Amniotic epithelial cell (primary cell): ENCODE measurements around the gene SEC16A.
"Not testable (repeated sequence)": the region's sequence is repeated elsewhere in the genome, so short reads cannot be mapped to it uniquely, and the experiment has no call there.

Experiments used
- DNase-seq: peaks from one replicate; pipeline ENCODE4 v3.0.0-alpha.2; 2010; ENCODE audit warnings: low read depth

Gene SEC16A

DNA sequence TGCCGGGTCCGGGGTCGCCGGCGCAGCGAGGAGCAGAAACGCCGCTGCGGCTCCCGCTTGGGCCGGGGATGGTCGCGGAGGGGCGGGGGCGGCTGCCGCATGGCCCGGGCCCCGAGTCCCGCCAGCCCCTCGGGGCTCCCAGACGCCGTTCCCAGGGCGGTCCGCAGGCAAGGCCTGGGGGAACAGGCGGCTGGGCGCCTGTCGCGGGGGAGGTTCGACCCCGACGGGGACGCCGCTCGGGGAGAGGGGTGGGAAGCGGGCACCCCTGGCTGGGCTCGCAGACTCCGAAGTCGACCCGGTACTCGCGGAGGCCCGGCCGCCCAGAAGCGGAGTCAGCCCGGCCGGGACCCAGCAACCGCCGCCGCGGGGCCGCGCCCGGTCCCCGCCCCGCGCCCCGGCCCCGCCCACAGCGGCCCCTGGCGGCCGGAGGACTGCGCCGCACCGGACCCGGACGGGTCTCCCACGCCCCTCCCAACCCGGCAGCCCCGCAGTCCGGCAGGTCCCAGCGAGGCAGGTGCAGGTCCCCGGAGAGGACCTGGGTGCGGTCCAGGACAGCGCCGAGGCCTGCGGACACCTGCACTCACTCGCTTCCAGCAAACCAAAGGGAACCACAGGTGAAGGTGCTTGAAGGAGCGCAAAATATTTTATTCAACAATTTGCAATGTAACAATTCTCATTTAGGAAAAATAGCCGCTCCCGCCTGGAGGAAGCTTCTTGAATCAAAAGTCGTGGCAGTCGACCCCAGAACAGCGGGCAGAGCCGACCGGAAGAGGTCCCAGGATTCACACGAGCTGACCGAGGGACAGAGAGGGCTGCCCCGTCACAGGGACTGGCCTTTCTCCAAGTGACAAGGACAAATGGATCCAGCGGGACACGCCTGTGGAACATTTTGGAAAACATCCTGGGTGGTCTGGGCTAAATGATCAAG lies 43.1 kb downstream of the SEC16A start, which contains the start of gene INPP5E:
INPP5E (minus strand) TSS at position 365 of the 928 bp plus-strand sequence. CDS start 426 bp downstream, outside the sequence.
- peak; percentile 48 for DNase-seq

GRCh38 chr9:136438548-136439480 lies 44.0 kb downstream of the SEC16A start:
- DNase-seq = no peak

- peak; percentile 12 for DNase-seq
These were observed 44.8 kb downstream of the SEC16A start for GRCh38 chr9:136437839-136438547.

DNA sequence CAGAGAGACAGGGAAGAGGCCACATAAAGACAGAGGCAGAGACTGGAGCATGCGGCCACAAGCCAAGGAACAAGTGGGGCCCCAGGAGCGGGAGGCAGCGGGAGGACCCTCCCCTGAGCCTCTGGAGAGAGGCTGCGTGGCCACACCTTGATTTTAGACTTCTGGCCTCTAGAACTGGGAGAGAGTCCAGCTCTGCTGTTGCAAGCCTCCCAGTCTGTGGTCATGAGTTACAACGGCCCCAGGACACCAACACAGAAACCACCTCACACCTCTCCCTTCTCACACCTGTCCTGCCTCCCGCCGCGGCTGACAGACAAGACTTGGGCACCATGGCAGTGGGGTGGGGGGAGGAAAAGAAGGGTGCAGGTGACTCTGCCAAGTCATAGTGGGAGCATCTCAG lies 45.4 kb downstream of the SEC16A start:
- peak; percentile 27 for DNase-seq

DNA sequence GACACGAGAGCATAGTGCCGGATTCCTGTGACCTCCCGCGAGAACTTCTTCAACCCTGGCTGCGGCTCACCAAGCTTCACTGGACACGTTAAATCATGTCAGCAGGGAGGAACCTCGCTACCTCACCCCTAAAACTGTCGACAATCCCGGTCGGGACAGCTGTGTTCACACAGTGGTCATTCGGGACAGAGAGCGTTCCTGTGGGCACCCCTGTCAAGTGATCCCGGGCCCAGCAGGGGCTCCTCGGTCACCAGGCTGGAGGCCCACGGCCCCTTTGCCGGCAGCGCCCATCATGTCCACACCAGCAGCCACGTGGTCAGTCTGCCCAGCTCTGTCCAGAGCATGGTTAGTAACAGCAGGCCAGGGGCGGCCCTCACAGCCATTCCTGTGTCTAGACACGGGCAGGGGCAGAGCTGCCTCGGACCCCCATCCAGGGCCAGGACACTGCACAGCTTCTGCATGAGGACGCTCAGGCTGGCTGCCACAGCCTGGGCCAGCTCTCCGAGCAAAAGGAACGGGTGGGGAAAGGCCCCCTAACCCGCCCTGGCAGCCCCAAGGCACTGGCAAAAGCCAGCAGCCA lies 46.7 kb downstream of the SEC16A start:
- DNase-seq = no peak

GRCh38 chr9:136434580-136435169 lies 48.2 kb downstream of the SEC16A start:
- DNase-seq = no peak

DNA sequence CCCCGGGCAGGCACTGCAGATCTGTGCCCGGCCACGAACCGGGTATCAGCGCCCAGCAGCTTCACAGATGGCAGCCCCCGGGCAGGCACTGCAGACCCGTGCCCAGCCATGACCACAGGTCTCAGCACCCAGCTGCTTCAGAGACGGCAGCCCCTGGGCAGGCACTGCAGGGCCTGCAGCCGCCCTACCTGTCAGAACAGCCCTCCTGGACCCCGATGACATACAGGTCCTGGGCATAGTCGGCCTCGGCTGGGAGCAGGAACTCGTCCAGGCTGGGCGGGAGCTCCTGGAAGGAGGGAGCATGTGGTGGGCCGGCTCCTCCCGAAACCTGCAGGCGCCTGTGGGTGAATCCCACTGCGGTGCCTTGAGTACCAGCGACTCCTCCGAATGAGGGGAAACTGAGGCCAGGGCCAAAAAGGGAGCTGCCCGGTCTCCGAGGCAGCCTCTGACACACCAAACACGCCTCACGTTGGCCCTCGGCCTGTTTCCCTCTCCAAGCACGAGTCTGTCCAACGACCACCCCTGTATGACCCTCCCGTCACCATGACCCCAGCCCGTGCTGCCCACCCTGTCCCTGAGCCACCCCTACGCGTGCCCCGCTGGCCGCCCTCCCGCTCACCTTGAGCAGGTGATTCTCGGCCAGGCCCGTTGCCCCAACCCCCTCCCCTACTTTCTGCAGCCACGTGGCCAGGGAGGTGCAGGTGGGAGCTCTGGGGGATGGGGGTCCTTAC lies 48.8 kb downstream of the SEC16A start:
- DNase-seq = no peak

DNA sequence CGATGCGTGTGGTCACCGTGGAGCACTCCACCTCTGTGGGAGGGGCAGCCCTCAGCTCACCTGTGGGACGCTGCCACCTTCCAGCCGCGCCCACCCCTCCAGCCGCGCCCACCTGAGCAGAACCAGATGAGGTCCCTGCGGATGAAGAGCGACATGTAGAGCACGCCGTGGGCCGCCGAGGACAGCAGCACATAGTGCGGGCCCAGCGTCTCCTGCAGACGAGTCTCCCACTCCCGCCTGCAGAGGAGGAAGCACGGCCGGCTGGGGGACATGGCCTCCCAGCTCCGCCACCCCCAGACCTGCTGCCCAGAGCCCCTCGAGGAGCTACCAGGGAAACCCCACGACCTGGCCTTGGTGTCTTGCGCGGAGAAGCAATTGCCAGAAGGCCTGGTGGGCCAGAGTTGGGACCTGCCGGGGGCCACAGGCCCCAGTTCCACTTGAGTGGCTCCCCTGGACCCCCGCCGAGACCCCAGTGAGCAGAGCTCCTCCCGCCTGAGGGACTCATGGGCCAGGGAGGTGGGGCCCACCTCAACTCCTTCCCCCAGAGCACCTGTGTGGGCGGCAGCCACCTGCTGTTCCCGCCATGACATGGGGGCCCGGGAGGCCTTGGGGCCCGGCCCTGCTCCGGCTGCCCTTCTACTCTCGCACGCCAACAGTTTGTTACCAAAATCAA lies 49.7 kb downstream of the SEC16A start:
- no peak for DNase-seq

DNA sequence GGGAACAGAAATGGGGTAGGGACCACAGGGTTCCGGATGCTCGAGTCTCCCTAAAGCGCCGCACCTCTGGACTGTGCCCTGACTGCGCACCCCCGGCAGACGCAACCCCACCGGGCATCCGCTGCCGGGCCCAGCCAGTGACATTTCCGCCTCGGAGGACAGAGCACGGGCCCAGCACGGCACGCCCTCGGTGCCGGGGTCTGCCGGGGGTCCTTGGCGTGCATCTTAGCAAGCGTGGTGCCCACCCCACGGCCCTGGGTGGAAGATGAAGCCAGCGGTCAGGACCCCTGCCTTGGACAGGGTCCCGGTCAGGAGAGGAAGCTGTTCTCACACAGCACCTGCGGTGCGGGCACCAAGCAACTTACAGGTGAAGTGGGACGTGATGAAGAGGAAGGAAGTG lies 50.2 kb downstream of the SEC16A start:
- no peak for DNase-seq

GRCh38 chr9:136431782-136432350 lies 51.0 kb downstream of the SEC16A start:
- no peak for DNase-seq

GRCh38 chr9:136430588-136431234 lies 52.1 kb downstream of the SEC16A start:
- DNase-seq = no peak

DNA sequence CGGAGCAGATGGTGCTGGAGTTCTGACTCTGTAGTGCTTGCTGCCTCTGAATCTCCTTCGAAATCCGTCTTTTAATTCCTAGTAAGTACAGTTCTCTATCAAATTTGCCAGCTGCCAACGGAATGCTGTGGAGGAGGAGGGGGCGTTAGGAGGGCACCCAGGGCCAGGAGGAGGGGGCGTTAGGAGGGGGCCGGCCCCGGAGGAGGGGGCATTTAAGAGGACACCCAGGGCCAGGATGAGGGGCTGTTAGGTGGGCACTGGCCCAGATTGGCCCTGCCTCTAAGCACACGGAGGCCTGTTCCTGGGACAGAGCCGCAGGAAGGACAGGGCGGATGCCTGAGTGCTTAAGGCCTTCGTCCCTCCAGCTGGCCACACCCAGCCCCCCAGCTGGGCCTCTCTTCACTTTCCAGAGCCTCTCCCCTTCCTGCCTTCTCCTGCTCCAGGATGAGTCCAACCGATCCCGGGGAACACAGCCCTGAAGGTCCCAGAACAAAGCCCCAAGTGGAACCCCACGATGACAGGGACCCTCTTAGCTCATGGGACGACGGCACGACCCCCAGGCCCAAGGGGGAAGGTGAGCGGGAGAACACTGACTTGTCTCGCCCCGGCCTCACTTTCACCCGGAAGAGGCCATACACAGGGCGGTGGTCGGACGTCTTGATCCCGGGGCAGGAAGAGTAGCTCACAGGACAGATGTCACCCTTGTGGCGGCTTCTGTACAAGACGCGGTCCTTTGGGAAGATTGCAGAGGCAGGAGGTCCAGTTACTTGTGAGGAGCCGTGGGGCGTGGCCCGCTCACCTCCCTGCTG lies 53.0 kb downstream of the SEC16A start:
- DNase-seq = no peak

DNA sequence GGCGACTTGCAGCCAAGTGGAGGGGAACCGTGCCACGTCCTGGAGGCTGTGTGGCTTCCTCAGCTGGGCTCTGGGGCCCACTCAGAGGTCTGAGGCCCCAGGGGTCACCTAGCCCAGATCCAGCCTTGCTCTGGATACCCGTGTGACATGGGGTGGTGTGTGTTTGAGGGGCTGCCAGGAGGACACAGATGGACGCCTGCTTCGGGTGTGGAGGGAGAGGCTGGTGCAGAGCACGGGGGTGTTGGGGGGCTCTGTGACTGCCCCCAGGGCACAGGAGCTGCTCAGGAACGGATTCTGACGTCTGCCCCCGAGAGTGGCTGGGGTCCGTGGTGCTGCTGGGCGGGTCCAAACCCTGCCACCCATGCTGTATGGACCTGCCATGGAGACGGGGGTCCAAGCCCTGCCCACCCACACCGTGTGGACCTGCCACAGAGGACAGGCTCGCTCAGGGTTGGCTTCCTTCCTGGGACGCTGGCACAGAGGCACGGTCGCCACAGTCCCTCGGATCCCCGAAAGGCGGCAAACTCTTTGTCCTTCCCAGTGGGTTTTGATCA lies 53.7 kb downstream of the SEC16A start:
- DNase-seq = no peak

- no peak for DNase-seq
These were observed 56.1 kb downstream of the SEC16A start for GRCh38 chr9:136426787-136427186.

DNA sequence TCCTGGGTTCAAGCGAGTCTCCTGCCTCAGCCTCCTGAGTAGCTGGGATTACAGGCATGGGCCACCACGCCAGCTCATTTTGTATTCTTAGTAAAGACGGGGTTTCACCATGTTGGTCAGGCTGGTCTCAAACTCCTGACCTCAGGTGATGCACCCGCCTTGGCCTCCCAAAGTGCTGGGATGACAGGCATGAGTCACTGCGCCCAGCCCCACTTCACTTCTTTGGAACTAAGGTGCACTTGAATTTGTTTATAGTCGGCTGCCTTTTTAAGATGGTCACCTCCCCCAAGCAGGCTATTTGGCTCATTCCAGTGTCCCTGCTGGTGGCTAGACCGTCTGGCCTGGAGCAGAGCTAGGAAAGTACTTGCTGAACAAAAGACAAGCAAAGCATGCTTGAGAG lies 57.5 kb downstream of the SEC16A start:
- DNase-seq = not testable (repeated sequence)

DNA sequence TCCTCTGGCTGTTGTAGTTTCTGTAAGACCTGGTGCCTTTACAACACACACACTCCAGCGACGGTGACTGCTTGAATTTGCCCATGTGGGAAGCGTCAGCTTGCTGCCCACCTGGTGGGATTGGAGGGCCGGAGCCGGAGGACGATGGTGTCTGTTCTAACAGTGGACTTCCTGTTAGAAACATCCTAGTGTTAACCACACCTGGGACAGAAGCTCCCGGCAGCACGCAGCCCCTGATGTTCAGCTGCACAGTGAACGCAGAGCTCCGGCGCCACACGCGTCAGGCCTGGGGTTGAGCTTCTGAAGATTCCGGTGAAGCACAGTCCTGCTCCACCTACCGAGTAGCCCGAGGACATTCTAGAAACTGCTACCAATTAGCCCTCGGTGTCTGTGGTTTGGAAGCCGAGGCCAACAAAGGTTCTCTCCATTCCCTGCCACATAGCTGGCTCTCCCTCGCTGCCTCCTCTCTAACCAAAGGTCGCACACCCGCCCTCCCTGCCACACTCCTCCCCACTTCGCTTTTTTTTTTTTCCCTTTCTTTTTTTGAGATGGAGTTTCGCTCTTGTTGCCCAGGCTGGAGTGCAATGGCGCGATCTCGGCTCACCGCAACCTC lies 58.0 kb downstream of the SEC16A start:
- DNase-seq = no peak

DNA sequence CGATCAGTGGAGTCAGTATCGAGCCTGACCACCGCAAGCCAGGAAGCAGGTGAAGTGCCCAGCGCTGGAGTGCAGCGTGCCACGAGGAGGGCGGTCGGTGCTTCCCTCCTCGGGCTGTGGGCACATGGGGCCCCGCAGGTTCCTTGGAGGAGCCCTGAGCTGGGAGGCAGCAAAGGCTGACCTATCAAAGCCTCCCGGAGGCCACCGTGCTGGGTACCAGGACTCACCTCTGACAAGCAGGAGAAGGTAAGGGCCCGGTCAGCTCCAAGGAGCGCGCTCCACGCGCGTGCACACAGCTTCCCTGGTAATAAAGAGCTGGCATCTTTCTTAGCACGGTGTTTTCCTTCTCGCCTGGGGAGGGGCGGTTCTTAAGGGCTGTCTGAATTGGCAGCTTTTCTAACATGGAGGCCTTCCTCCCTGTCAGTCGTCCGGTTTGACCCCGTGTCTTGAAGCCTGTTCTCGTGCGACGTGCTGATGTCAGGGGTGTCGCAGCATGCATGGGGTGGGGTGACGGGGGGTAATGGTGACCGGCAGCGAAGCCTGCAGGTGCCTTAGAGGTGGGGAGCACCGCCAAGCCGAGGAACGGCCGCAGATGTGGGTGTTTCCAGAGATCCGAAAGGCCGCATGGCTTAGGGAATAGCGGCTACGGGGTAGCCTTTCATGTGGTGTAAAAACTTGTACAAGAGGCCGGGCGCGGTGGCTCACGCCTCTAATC lies 59.3 kb downstream of the SEC16A start:
- DNase-seq = no peak
